SK-N-SH treated with all-trans-retinoic acid at 6 μM for 48 hours (cell line): ENCODE results near the gene CACNB4.

Source experiments
- ARNTL ChIP-seq: fragments of 450-650 bp; formaldehyde crosslinking; IDR thresholded peaks from 2 replicates; pipeline ENCODE4 v1.5.0; 2020; ENCODE audit warnings: low read depth, mild to moderate bottlenecking, moderate library complexity, borderline replicate concordance
- RARB ChIP-seq: fragments of 250-450 bp; sonication (Bioruptor Pico); IDR thresholded peaks from 2 replicates; pipeline ENCODE4 v1.8.0; 2021; ENCODE audit warnings: mild to moderate bottlenecking, moderate library complexity
- TCF4 ChIP-seq: fragments of 250-450 bp; sonication (Bioruptor Pico); IDR thresholded peaks from 2 replicates; pipeline ENCODE4 v1.8.0; 2021; ENCODE audit warnings: mild to moderate bottlenecking, moderate library complexity, borderline replicate concordance
- ZNF8 ChIP-seq: fragments of 450-650 bp; formaldehyde crosslinking; IDR thresholded peaks from 2 replicates; pipeline ENCODE4 v1.5.0; 2020; ENCODE audit warnings: mild to moderate bottlenecking, moderate library complexity
- TF ChIP-seq, protein P1 (sequence below): fragments of 250-450 bp; sonication (Bioruptor Pico); IDR thresholded peaks from 2 replicates; pipeline ENCODE4 v1.5.1; 2020; ENCODE audit warnings: low read depth, mild to moderate bottlenecking, moderate library complexity

GRCh38 chr2:152088006-152088405 is 10.8 kb downstream of the CACNB4 start:
- no peak for TF ChIP-seq TCF4
- no peak for TF ChIP-seq RARB (CRISPR knock-in tag)
- TF ChIP-seq, protein P1, sequence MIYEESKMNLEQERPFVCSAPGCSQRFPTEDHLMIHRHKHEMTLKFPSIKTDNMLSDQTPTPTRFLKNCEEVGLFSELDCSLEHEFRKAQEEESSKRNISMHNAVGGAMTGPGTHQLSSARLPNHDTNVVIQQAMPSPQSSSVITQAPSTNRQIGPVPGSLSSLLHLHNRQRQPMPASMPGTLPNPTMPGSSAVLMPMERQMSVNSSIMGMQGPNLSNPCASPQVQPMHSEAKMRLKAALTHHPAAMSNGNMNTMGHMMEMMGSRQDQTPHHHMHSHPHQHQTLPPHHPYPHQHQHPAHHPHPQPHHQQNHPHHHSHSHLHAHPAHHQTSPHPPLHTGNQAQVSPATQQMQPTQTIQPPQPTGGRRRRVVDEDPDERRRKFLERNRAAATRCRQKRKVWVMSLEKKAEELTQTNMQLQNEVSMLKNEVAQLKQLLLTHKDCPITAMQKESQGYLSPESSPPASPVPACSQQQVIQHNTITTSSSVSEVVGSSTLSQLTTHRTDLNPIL = no peak
- TF ChIP-seq ARNTL (CRISPR knock-in tag) = no peak
- no peak for TF ChIP-seq ZNF8 (CRISPR knock-in tag)
